Stimulated activated CD4-positive, alpha-beta T cell treated with anti-CD3 and anti-CD28 coated beads, Interleukin-4, amount 100 ng/mL, for 24 hours (primary cell): Measurements from ENCODE around the gene USP48.
"Not testable (repeated sequence)": the region's sequence is repeated elsewhere in the genome, so short reads cannot be mapped to it uniquely, and the experiment has no call there.

Experiments
- DNase-seq: peaks from one replicate; pipeline ENCODE4 v3.0.0-alpha.2; 2020

Gene USP48

GRCh38 chr1:21631944-21632887, 150.7 kb downstream of the USP48 start:
- no peak for DNase-seq

- DNase-seq, result not testable (repeated sequence)
Measured at GRCh38 chr1:21631590-21631943, 151.4 kb downstream of the USP48 start.

GRCh38 chr1:21630571-21631343, 152.2 kb downstream of the USP48 start:
- no peak for DNase-seq

- no peak for DNase-seq
Measured at GRCh38 chr1:21629971-21630370, 153.0 kb downstream of the USP48 start.

GRCh38 chr1:21628798-21629393, 154.1 kb downstream of the USP48 start:
- DNase-seq, result no peak
